GM12891 (cell line): ENCODE data around the gene IP6K3.

ENCODE experiments used
- PAX5 ChIP-seq: IDR thresholded peaks from 2 replicates; pipeline ENCODE4 v1.6.1; 2011; ENCODE audit warnings: low read length, moderate library complexity, mild to moderate bottlenecking; ENCODE audit not compliant: insufficient read depth, severe bottlenecking
- POLR2A ChIP-seq: IDR thresholded peaks from 2 replicates; pipeline ENCODE4 v1.6.1; 2011; ENCODE audit warnings: low read depth, low read length, control low read depth
- POLR2AphosphoS5 ChIP-seq: IDR thresholded peaks from 2 replicates; pipeline ENCODE4 v1.6.1; 2011; ENCODE audit warnings: low read depth, low read length, control low read depth
- POU2F2 ChIP-seq: IDR thresholded peaks from 2 replicates; pipeline ENCODE4 v1.6.1; 2011; ENCODE audit warnings: low read depth, mild to moderate bottlenecking, control low read depth, low read length, moderate library complexity
- SPI1 ChIP-seq: IDR thresholded peaks from 2 replicates; pipeline ENCODE4 v1.6.1; 2011; ENCODE audit warnings: low read depth, low read length, control low read depth
- TAF1 ChIP-seq: IDR thresholded peaks from 2 replicates; pipeline ENCODE4 v1.6.1; 2011; ENCODE audit warnings: low read depth, low read length, control low read depth

- TF ChIP-seq POLR2AphosphoS5 (no peak), POLR2A (no peak), TAF1 (no peak), POU2F2 (no peak), SPI1 (no peak), PAX5 (no peak)
Measured at GRCh38 chr6:33697845-33698244, 48.9 kb downstream of the IP6K3 start.
